HG03378 (cell line): ENCODE measurements around the gene SPDYE16.
"Not testable (repeated sequence)": the region's sequence is repeated elsewhere in the genome, so short reads cannot be mapped to it uniquely, and the experiment has no call there.

Experiments used
- ATAC-seq: cut with Tn5 transposase; IDR thresholded peaks from one replicate; pipeline ENCODE4 v1.9.1; 2021; ENCODE audit warnings: mild to moderate bottlenecking, moderate library complexity; ENCODE audit not compliant: unreplicated experiment

SPDYE16 gene

DNA sequence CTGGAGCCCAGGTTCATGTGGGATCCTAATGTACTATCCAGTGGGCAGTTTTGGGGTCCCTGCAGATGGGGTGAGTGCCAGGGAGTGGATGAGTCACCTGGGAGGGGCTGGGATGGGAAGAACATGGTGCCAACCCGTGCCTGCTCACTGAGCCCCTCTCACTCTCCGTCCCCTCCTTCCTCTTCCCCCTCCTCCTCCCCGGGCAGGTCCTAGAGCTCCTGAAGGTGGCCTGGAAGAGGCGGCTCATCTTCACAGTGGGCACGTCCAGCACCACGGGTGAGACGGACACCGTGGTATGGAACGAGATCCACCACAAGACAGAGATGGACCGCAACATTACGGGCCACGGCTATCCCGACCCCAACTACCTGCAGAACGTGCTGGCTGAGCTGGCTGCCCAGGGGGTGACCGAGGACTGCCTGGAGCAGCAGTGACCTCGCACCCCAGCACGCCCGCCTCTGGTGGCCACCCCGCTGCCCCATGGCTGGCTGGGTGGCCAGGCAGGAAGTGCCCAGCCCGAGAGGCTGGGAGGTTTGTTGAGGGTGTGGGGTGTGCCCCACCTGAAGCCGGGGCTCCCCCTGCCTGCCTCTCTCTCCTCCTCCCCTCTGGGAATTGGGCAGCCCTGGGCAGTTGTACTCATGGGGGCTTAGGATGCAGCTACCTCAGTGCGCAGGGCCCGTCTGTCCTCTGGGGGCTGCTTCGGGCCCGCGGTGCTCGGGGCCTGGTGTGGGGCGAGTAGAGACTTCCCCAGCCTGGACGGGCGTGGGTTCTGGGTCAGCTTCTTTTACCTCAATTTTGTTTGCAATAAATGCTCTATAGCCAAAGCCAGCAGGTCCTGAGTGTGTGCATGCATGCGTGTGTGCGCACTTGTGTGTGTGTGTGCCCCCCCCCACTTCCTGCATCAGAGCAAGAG, 37.7 kb downstream of the SPDYE16 start:
- ATAC-seq: no peak

DNA sequence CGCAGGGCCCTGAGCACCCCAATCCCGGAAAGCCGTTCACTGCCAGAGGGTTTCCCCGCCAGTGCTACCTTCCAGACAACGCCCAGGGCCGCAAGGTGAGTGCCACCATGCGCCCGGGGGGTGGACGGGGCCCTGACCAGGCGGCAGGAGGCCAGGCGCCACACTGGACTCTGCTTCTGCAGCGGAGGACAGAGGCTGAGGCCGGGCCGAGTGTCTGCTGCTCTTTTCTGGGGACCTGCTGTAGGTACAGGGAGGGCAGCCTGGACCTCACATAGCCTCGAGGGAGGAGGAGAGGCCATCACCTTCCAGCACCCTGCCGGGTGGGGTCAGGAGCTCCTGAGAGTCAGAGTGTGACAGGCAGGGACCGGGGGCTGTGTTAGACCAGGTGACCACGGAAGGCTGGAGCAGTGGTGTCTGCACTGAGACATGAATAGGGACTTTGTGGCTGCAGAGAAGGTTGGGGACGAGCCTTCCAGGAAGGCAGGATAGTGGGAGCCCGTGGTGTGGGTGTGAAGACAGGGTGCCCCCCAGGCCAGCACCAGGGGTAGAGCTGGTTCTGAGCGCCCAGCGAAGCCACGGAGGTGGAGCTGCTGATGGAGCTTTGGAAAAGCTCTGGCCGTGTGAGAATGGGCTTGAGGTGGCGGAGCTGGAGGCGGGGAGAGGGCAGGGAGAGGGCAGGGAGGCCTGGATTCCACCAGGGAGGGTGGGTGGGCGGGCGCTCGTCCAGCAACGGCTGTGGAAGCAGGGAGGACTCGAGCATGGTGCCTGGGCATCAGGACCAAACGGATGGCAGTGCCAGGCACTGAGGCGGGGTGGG, 38.5 kb downstream of the SPDYE16 start:
- ATAC-seq: not testable (repeated sequence)

DNA sequence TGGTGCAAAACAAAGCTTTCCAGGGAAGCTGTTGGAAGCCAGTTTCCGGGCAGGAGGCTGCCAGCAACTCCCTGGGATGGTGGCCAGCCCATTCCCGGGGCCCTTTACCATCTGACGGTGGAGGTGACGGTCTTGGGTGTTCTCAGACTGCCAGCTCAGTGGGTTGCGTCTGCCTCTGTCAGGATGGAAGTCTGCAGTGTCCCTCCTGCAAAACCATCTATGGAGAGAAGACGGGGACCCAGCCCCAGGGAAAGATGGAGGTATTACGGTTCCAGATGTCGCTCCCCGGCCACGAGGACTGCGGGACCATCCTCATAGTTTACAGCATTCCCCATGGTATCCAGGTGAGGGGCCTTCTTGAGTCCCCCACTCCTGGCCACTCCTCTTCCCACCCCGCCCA, 39.9 kb downstream of the SPDYE16 start:
- ATAC-seq: not testable (repeated sequence)

DNA sequence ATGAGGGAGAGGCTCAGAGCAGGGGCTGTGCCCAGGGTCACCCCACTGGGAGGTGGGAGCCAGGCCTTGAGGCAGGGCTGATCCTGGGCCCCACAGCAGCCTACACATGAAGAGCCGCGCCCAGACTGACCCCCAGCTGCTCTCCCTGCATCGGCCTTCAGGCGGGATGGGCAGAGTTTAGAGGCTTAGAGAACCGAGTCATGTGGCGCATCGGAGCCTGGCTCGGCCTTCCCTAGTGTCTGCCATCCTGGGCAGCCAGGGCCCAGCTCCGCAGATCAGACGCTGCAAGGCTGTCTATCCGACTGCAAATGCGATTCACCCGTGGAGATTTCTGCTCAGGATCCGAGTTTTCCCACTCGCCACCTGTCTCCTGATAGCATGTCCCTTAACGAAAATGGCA, 40.3 kb downstream of the SPDYE16 start:
- ATAC-seq: not testable (repeated sequence)

DNA sequence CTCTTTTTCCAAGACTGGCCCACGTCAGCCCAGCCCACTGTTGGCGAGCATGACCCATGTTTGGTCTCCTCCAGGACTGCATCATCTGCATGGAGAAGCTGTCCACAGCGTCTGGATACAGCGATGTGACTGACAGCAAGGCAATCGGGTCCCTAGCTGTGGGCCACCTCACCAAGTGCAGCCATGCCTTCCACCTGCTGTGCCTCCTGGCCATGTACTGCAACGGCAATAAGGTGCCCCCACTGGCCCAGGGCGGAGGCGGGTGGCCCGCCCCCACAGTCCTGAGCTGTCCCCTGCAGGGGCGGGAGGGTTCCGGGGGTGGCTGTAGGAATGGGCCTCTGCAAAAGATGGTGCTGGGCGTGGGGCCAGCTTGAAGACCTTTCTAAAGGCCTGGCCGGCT, 40.9 kb downstream of the SPDYE16 start:
- ATAC-seq: not testable (repeated sequence)

DNA sequence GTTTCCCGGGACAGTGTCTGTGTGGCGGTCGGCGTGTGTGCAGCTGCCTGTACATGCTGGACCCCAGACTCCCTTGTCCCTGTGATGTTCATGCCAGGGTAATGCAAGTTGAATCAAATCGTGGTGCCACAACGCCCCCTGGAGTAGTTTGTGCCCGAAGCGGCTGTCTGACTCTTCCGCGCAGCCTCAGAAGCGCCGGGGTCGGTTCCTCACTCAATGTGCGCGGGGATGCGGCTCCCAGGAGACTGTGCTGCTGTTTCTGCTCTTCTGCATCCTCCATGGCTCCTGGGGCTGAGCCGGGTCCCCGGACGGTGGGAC, 43.2 kb downstream of the SPDYE16 start:
- ATAC-seq: peak; percentile 43

DNA sequence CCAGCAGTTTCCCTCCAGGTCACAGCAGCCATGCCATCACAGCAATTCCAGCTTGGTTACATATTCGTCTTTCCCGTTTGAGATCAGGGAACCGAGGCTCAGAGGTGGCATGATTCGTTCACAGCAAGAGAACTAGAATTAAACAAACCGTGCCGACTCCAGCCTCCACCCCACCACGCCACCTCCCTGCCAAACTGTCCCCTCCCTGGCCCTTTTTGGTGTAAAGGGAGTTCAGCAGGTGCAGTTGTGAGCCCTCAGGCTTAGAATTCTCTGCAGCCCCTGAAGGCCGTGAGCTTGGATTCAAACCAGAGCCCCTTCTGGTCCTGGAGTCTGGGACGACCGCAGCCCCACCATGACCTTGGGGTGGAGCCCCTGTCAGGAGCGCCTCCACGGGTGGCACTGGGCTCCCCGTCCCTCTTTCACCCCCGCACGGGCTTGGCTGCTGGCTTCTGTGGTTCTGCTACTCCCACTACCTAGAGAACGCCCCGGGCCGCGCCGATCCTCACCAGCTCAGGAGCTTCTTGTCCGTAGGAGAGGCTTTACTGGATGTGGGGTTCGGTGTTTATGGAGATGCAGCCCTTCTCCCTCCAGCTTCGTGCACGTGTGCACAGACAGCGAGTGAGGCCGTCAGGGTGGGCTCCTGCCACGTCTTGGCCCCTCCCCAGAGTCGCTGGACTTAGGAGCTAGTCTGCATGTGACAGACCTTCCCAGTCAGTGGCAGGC, 43.7 kb downstream of the SPDYE16 start:
- ATAC-seq: not testable (repeated sequence)

DNA sequence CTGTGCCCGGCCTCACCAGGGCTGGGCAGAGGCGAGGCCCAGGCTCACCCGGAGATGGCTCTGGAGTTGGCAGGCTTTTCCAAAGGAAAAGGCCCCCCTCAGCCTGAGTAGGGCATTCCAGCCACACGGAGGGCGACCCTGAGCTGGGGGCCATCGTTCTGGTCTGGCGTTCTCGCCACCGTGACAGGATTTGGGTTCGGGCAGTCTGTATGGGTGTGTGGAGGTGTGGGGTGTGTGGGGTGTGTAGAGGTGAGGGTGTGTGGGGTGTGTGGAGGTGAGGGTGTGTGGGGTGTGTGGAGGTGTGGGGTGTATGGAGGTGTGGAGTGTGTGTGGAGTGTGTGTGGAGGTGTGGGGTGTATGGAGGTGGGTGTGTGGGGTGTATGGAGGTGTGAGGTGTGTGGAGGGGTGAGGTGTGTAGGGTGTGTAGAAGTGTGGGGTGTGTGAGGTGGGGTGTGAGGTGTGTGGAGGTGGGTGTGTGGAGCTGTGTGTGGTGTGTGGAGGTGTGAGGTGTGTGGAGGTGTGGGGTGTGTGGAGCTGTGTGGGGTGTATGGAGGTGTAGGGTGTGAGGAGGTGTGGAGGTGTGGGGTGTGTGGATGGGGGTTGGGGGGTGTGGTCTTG, 44.4 kb downstream of the SPDYE16 start:
- not testable (repeated sequence) for ATAC-seq

DNA sequence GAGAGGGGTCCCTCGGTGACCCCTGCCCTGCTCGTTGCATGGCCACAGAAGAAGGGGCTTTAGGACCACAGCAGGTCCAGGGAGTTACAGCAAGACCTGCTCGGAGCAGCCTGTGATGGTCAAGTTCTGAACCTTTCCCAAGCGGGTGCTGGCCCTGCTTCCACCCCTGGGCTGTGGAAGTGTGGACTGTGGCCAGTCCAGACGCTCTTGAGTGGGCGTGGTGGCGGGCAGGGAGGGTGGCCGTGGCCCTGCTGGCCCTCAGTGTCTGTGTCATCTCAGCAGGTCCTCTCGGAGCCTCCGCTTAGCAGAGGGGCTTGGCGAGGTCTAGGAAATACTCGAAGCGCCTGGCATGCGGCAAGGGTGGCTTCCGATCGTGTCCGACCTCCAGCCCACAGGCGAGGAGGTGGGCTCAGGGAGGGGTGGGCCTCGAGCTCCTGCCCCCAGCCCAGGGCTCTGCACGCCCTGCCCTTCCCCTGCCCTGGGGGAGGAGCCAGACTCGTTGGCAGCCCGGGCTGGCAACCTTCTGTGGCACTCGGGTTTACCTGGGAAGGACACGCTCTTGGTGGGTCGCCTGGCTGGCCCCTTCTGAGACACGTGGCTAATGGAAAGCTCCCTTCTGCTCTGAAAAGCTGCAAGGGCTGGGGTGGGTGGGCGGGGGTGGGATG, 45.0 kb downstream of the SPDYE16 start:
- not testable (repeated sequence) for ATAC-seq

DNA sequence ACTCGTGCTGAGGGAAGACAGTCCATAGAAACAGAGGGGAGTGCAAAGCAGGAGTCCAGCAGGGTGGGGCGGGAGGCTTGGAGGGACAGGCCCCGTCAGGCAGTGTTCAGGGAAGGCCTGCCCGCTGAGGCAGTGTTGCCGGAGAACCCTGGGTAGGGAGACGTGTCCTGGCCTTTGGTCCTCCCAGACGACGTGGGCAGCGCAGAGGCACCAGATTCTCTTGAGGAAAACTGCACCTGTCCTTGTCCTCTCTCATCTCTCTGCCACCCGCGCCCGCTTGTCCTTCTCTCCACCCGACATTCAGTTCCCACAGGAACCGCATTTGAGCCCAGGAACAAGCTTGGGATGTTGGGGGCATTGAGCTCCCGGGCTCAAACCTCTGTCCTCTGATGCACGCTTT, 47.4 kb downstream of the SPDYE16 start:
- not testable (repeated sequence) for ATAC-seq

DNA sequence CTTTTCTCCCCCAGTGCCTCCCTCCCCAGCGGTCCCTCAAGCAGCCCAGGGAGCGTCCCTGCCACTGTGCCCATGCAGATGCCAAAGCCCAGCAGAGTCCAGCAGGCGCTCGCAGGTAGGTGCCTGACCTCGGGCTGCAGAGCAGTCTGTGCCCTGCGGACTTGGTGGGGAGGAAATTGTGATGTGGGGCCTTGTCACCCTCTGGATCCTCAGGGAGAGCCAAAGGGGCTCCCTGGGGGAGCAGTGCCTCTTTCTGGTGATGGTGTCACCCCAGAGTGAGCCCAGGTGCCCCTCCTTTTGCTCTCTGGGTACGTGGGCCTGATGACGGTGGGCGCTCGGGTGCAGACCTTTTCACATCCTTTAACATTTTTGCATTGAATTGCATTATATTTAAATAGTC, 51.0 kb downstream of the SPDYE16 start:
- not testable (repeated sequence) for ATAC-seq

DNA sequence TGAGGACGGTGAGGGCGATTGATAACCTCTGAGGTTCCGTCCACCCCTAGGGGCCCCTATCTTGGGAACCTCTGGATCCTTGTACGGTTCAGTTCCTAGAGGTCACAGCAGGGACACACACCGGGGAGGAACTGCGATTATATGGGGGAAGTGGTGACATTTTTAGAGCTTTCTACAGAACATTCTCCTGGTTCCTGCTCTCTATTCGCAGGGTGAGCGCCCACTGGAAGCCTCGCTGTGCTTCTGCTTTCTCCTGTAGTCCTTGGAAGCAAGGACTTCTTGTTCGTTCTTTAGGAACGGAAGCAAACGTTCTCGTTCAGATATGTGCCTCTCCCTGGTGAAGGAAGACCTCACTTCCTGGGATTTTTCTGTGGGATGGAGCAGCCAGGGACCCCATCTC, 55.1 kb downstream of the SPDYE16 start:
- not testable (repeated sequence) for ATAC-seq

DNA sequence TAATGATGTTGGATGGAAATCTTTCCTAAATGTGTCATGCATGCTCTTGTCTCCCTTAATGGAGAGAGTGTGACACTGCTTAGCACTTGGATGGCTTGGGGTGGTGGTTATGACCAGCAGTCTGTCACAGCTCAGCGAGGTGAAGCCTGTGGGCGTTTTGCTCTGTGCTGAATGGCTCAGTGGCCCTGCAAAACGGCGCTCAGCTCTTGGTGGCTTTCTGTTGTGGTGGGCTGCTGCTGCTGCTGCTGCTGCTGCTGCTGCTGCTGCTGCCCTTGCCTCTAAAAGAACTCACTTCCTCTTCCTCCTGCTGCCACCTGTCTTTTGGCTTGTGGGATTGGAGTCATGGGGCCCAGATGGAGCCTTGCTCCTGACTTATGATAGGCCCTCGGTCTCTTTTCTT, 56.5 kb downstream of the SPDYE16 start:
- ATAC-seq: peak; percentile 98

DNA sequence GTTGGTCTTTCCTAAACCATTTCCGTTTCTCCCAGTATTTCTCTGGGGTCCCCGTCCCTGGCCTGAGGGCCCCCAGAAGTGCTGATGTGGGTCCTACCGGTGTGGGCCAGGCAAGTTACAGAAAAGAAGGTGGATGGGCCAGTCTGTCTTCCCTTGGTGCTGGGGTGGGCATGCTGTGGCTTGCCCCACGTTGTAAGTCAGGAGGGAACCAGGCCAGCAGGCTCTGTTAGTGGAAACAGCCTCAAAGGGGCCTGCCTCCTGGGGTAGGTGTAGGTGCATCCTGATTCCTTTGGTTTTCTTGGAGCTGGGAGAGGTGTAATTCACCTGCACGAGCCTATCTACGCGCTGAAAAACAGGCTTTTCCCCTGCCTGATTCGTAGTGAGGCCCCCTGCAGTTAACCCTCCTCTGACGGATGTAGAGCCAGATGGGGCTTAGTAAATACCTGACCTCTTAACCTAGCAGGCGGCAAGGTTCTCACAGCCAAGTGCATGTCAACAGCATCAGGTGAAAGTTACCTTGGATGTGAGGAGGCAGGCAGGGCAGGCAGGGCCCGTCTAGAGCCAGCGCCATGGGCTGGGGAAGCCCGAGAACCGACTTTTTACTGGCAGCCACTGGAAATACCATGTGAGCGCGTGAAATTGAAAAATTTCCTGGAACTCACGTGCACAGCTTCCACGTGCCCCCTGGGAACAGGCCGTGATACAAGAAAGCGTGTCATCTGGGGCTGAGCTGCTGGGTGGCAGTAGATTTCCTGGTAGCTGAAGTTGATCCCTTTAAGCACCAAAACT, 57.1 kb downstream of the SPDYE16 start:
- ATAC-seq: peak; percentile 1

DNA sequence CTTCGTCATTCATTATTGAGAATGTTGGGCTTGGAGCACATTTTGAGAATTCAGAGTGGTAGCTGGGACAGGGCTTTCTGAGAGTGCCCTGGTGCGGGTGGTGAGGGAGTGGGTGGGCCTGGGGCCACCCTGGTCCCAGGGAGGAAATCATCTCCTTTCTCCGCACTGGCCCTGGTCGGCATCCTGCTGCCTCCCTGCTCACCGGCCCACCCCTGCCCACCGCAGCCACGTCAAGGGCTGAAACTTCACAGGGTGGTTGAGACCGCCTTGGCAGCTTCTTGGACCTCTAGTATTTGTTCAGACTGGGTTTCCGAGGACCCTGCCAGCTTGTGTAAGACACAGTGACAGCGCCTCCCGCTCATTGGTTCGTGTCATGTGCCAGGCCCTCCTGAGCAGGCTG, 58.6 kb downstream of the SPDYE16 start:
- not testable (repeated sequence) for ATAC-seq

DNA sequence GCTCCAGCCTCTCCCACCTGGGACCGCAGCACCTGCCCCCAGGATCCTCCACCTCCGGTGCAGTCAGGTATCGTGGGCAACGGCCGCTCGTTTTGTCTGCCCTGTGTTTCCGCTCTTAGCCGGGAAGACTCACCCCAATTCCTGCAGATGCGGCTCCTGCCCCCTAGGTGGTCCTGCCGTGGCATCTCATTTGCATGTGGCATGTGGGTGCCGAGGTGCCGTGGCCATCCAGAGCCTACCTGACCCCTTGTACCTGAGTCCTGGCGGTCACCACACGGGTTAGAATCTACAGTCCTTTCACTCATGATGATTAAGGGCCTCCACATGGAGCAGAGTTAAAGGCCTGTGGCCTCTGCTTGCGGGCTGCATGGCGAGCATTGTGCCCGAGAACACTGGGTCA, 60.0 kb downstream of the SPDYE16 start:
- ATAC-seq: not testable (repeated sequence)

DNA sequence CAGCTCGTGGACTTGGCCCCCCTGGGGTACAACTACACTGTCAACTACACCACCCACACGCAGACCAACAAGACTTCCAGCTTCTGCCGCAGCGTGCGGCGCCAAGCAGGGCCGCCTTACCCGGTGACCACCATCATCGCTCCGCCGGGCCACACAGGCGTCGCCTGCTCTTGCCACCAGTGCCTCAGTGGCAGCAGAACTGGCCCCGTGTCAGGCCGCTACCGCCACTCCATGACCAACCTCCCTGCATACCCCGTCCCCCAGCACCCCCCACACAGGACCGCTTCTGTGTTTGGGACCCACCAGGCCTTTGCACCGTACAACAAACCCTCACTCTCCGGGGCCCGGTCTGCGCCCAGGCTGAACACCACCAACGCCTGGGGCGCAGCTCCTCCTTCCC, 60.4 kb downstream of the SPDYE16 start:
- ATAC-seq: not testable (repeated sequence)
